Chondrocyte (in vitro differentiated cells): Measurements from ENCODE around the gene MYPN. TPM values are rescaled to one million over a fixed set of nuclear protein-coding genes. Genes with fewer than 3 reads are reported as not detected.

Experiments
- DNase-seq: peaks from one replicate; pipeline ENCODE4 v3.0.0; 2021; ENCODE audit warnings: mixed read lengths, low spot score
- H3K27ac Mint-ChIP-seq: one replicate; pipeline ENCODE4 v1.8.0; 2021; ENCODE audit warnings: mild to moderate bottlenecking, moderate library complexity, mixed read lengths; ENCODE audit not compliant: unreplicated experiment
- H3K27me3 Mint-ChIP-seq: 2 replicates; pipeline ENCODE4 v1.8.0; 2021; ENCODE audit warnings: low read depth, mixed read lengths
- H3K36me3 Mint-ChIP-seq: 2 replicates; pipeline ENCODE4 v1.8.0; 2021; ENCODE audit warnings: low read depth, mixed read lengths
- H3K4me1 Mint-ChIP-seq: 2 replicates; pipeline ENCODE4 v1.8.0; 2021; ENCODE audit warnings: low read depth, mild to moderate bottlenecking, mixed read lengths
- H3K4me3 Mint-ChIP-seq: one replicate; pipeline ENCODE4 v1.8.0; 2021; ENCODE audit warnings: mild to moderate bottlenecking, moderate library complexity, mixed read lengths; ENCODE audit not compliant: unreplicated experiment
- H3K9me3 Mint-ChIP-seq: 2 replicates; pipeline ENCODE4 v1.8.0; 2021; ENCODE audit warnings: low read depth, mixed read lengths
- CTCF ChIP-seq: fragments of 200-600 bp; sonication (generic); IDR thresholded peaks from 2 replicates; pipeline ENCODE4 v1.5.0; 2021; ENCODE audit warnings: antibody characterized with exemption, mild to moderate bottlenecking, moderate library complexity
- total RNA-seq: library from RNA; stranded (reverse); gene quantifications from 3 replicates; pipeline ENCODE4 v1.2.1, GENCODE V29; 2021

MYPN gene
- total RNA-seq, 1 donor from 2014 or later = 0.10 TPM

- Mint-ChIP-seq H3K9me3 (no peaks in the 10 kb centered on the region), H3K27ac (no peak overlapping the region), H3K4me3 (no peak overlapping the region), H3K4me1 (no peaks in the 10 kb centered on the region), H3K27me3 (no peaks in the 10 kb centered on the region), H3K36me3 (no peaks in the 10 kb centered on the region)
- no peak for TF ChIP-seq CTCF
- DNase-seq = no peak
Measured at GRCh38 chr10:68171539-68172080, 62.3 kb downstream of the MYPN start.

- H3K4me3 Mint-ChIP-seq = no peak overlapping the region
- no peak for DNase-seq
- no peaks in the 10 kb centered on the region for H3K4me1 Mint-ChIP-seq
- H3K27me3 Mint-ChIP-seq = no peaks in the 10 kb centered on the region
- no peak overlapping the region for H3K27ac Mint-ChIP-seq
- TF ChIP-seq CTCF = no peak
- no peaks in the 10 kb centered on the region for H3K36me3 Mint-ChIP-seq
- H3K9me3 Mint-ChIP-seq = no peaks in the 10 kb centered on the region
Measured at GRCh38 chr10:68172324-68172723, 63.0 kb downstream of the MYPN start.

GRCh38 chr10:68175949-68176348 is 66.7 kb downstream of the MYPN start:
- Mint-ChIP-seq H3K27me3 (no peaks in the 10 kb centered on the region), H3K36me3 (no peaks in the 10 kb centered on the region), H3K4me3 (no peak overlapping the region), H3K9me3 (no peaks in the 10 kb centered on the region), H3K27ac (no peak overlapping the region), H3K4me1 (no peaks in the 10 kb centered on the region)
- DNase-seq = no peak
- TF ChIP-seq CTCF = no peak

- Mint-ChIP-seq H3K9me3 (no peaks in the 10 kb centered on the region), H3K27ac (no peak overlapping the region), H3K4me1 (no peaks in the 10 kb centered on the region), H3K27me3 (no peaks in the 10 kb centered on the region), H3K4me3 (no peak overlapping the region), H3K36me3 (no peaks in the 10 kb centered on the region)
- no peak for TF ChIP-seq CTCF
- no peak for DNase-seq
Measured at GRCh38 chr10:68176797-68177196, 67.5 kb downstream of the MYPN start.

GRCh38 chr10:68178592-68178991 is 69.3 kb downstream of the MYPN start:
- Mint-ChIP-seq H3K4me3 (no peak overlapping the region), H3K4me1 (no peaks in the 10 kb centered on the region), H3K36me3 (no peaks in the 10 kb centered on the region), H3K27me3 (no peaks in the 10 kb centered on the region), H3K9me3 (no peaks in the 10 kb centered on the region), H3K27ac (no peak overlapping the region)
- TF ChIP-seq CTCF = no peak
- DNase-seq = no peak
